Measurements from ENCODE around the gene UBE2K. TPM values are rescaled to one million over a fixed set of nuclear protein-coding genes. Genes with fewer than 3 reads are reported as not detected.

Gene UBE2K
- total RNA-seq, 2 donors from 2014 or later: 12.2 to 19.5 TPM

- no peak overlapping the region for H3K27ac ChIP-seq
- H3K9me3 ChIP-seq: no peaks in the 10 kb centered on the region
- ATAC-seq (no peak), DNase-seq (no peak)
- no peaks in the 10 kb centered on the region for H3K4me1 ChIP-seq
- intact Hi-C loops (cut with DNase I): no loop called here
- H3K4me3 ChIP-seq: no peak overlapping the region
- no peak for TF ChIP-seq CTCF (IDR thresholded peaks at IDR 0.05)
- WGBS, 2 donors: 75 to 83% methylated on average over 2 of the region's 2 CpGs
- H3K36me3 ChIP-seq (replicated peaks in 1 of 2; ENCODE audit: insufficient read depth in 1 of 2, low read depth in 2 of 2): no peaks in the 10 kb centered on the region
- no peaks in the 10 kb centered on the region for H3K27me3 ChIP-seq
These were observed 43.5 kb downstream of the UBE2K start for GRCh38 chr4:39741401-39741800.

- DNase-seq: no peak
- H3K36me3 ChIP-seq (replicated peaks in 1 of 2; ENCODE audit: insufficient read depth in 1 of 2, low read depth in 2 of 2): no peaks in the 10 kb centered on the region
- no peak overlapping the region for H3K27ac ChIP-seq
- H3K4me3 ChIP-seq: no peak overlapping the region
- 89 to 93% methylated on average over 1 of the region's 1 CpG for WGBS, 2 donors
- no peak for TF ChIP-seq POLR2A (IDR thresholded peaks at IDR 0.05)
- TF ChIP-seq CTCF (IDR thresholded peaks at IDR 0.05): no peak
- no peaks in the 10 kb centered on the region for H3K4me1 ChIP-seq
- no peaks in the 10 kb centered on the region for H3K9me3 ChIP-seq
- no peak for ATAC-seq
- intact Hi-C loops (cut with DNase I): no loop called here
- no peaks in the 10 kb centered on the region for H3K27me3 ChIP-seq
These were observed 48.0 kb downstream of the UBE2K start for GRCh38 chr4:39745920-39746319.

GRCh38 chr4:39750216-39750615 lies 52.3 kb downstream of the UBE2K start:
- ATAC-seq: no peak
- no peak for TF ChIP-seq POLR2A (IDR thresholded peaks at IDR 0.05)
- H3K4me3 ChIP-seq: no peak overlapping the region
- no peak overlapping the region for H3K27ac ChIP-seq
- intact Hi-C loops (cut with DNase I): no loop called here
- WGBS, 2 donors: 46 to 59% methylated on average over 3 of the region's 3 CpGs
- H3K4me1 ChIP-seq: no peaks in the 10 kb centered on the region
- DNase-seq: no peak
- no peaks in the 10 kb centered on the region for H3K9me3 ChIP-seq
- H3K27me3 ChIP-seq: no peaks in the 10 kb centered on the region
- H3K36me3 ChIP-seq (replicated peaks in 1 of 2; ENCODE audit: insufficient read depth in 1 of 2, low read depth in 2 of 2): no peaks in the 10 kb centered on the region

GRCh38 chr4:39754309-39754708 lies 56.4 kb downstream of the UBE2K start:
- H3K9me3 ChIP-seq: no peaks in the 10 kb centered on the region
- H3K27ac ChIP-seq: no peak overlapping the region
- peaks cover 0 to 4% of the 10 kb centered on the region in 2 donors for H3K36me3 ChIP-seq (replicated peaks in 1 of 2; ENCODE audit: insufficient read depth in 1 of 2, low read depth in 2 of 2)
- TF ChIP-seq CTCF (IDR thresholded peaks at IDR 0.05) (no peak), POLR2A (IDR thresholded peaks at IDR 0.05) (no peak)
- intact Hi-C loops (cut with DNase I): no loop called here
- DNase-seq (no peak), ATAC-seq (no peak)
- no peaks in the 10 kb centered on the region for H3K27me3 ChIP-seq
- H3K4me3 ChIP-seq: no peak overlapping the region
- no peaks in the 10 kb centered on the region for H3K4me1 ChIP-seq
- 79 to 87% methylated on average over 6 of the region's 6 CpGs for WGBS, 2 donors

- intact Hi-C loops (cut with DNase I): no loop called here
- Histone ChIP-seq H3K9me3 (no peaks in the 10 kb centered on the region), H3K4me3 (no peak overlapping the region), H3K36me3 (replicated peaks in 1 of 2; ENCODE audit: insufficient read depth in 1 of 2, low read depth in 2 of 2) (peaks cover 0 to 4% of the 10 kb centered on the region in 2 donors), H3K27me3 (no peaks in the 10 kb centered on the region), H3K4me1 (no peaks in the 10 kb centered on the region), H3K27ac (no peak overlapping the region)
- ATAC-seq (no peak), DNase-seq (no peak)
- WGBS, 2 donors: 97 to 98% methylated on average over 2 of the region's 2 CpGs
- TF ChIP-seq CTCF (IDR thresholded peaks at IDR 0.05): no peak
These were observed 58.2 kb downstream of the UBE2K start for GRCh38 chr4:39756159-39756558.

All from body of pancreas (tissue), 4 donors.